SK-N-SH (cell line): Measurements from ENCODE around the gene SPIRE1. TPM values are rescaled to one million over a fixed set of nuclear protein-coding genes. Genes with fewer than 3 reads are reported as not detected.

Experiments
- CTCF ChIA-PET: fragments of 300-600, 350-600 bp; formaldehyde crosslinking; extraction: SDS; loops from one replicate; lab custom pipeline; 2021; lab: Yijun Ruan, JAX
- POLR2A ChIA-PET: fragments of 350-600 bp; sonication (Branson Sonifier 250); formaldehyde crosslinking; extraction: SDS; loops from one replicate; lab custom pipeline; 2020; ENCODE audit warnings: antibody characterized with exemption, inconsistent platforms; lab: Yijun Ruan, JAX
- DNase-seq: peaks from one replicate; pipeline ENCODE4 v3.0.0; 2012
- H2AFZ ChIP-seq: fragments of 200-600 bp; sonication (generic); 2 replicates; pipeline ENCODE4 v1.8.1; 2016; ENCODE audit warnings: antibody characterized with exemption, mild to moderate bottlenecking, low read depth
- H3F3A ChIP-seq: fragments of 200-600 bp; sonication (generic); replicated peaks from 2 replicates; pipeline ENCODE3; 2016; ENCODE audit warnings: antibody characterized with exemption, mild to moderate bottlenecking; ENCODE audit not compliant: insufficient read depth
- H3K27ac ChIP-seq, 2 experiments: fragments of 200-500 bp in 1 of 2; fragments of 200-600 bp in 1 of 2; sonication (Bioruptor generic) in 1 of 2; sonication (generic), shearing (Covaris generic) in 1 of 2; 2 replicates each; pipeline versions ENCODE4 v1.5.1 to v1.6.1; 2014 to 2016; ENCODE audit warnings: low read depth in 2 of 2, inconsistent platforms in 1 of 2, low read length in 1 of 2, mild to moderate bottlenecking in 1 of 2, mixed read lengths in 1 of 2
- H3K27me3 ChIP-seq: fragments of 200-600 bp; sonication (generic), shearing (Covaris generic); 2 replicates; pipeline ENCODE4 v1.6.1; 2016; ENCODE audit warnings: mixed run types; ENCODE audit not compliant: insufficient read depth
- H3K36me3 ChIP-seq, 2 experiments: fragments of 200-500 bp in 1 of 2; fragments of 200-600 bp in 1 of 2; sonication (Bioruptor generic) in 1 of 2; sonication (generic) in 1 of 2; replicated peaks in 1 of 2; 2 replicates each; pipeline versions ENCODE3 to v1.5.1; 2014 to 2016; ENCODE audit warnings: low read length in 1 of 2, mild to moderate bottlenecking in 1 of 2; ENCODE audit not compliant: insufficient read depth in 2 of 2, control insufficient read depth in 1 of 2
- H3K4me1 ChIP-seq, 2 experiments: fragments of 200-500 bp in 1 of 2; fragments of 200-600 bp in 1 of 2; sonication (Bioruptor generic) in 1 of 2; sonication (generic), shearing (Covaris generic) in 1 of 2; 2 replicates each; pipeline versions ENCODE4 v1.5.1 to v1.6.1; 2014 to 2016; ENCODE audit warnings: low read depth in 1 of 2, low read length in 1 of 2, mixed run types in 1 of 2; ENCODE audit not compliant: insufficient read depth in 2 of 2, control insufficient read depth in 1 of 2
- H3K4me2 ChIP-seq: fragments of 200-600 bp; sonication (generic), shearing (Covaris generic); 2 replicates; pipeline ENCODE4 v1.6.1; 2017; ENCODE audit warnings: mixed run types
- H3K4me3 ChIP-seq, 2 experiments: fragments of 200-500 bp in 1 of 2; fragments of 200-600 bp in 1 of 2; sonication (Bioruptor generic) in 1 of 2; sonication (generic), shearing (Covaris generic) in 1 of 2; 2 replicates each; pipeline versions ENCODE4 v1.5.1 to v1.8.1; 2014 to 2016; ENCODE audit warnings: low read depth in 2 of 2, inconsistent platforms in 1 of 2, low read length in 1 of 2, mild to moderate bottlenecking in 1 of 2, mixed read lengths in 1 of 2, moderate library complexity in 1 of 2
- H3K79me2 ChIP-seq: fragments of 200-600 bp; sonication (generic); 2 replicates; pipeline ENCODE4 v1.8.1; 2017; ENCODE audit warnings: mild to moderate bottlenecking; ENCODE audit not compliant: insufficient read depth
- H3K9ac ChIP-seq: fragments of 200-600 bp; sonication (generic); 2 replicates; pipeline ENCODE4 v1.6.1; 2017; ENCODE audit warnings: mixed run types
- H3K9me2 ChIP-seq: fragments of 200-600 bp; sonication (generic); 2 replicates; pipeline ENCODE4 v1.6.1; 2017; ENCODE audit warnings: mixed run types
- H3K9me3 ChIP-seq: fragments of 200-600 bp; sonication (generic); 2 replicates; pipeline ENCODE4 v1.6.1; 2017; ENCODE audit warnings: mixed run types, mild to moderate bottlenecking, moderate library complexity
- H4K20me1 ChIP-seq: fragments of 200-600 bp; sonication (generic); 2 replicates; pipeline ENCODE4 v1.6.1; 2017; ENCODE audit warnings: mild to moderate bottlenecking, mixed run types; ENCODE audit not compliant: insufficient read depth
- CTCF ChIP-seq: fragments of 200-600 bp; sonication (generic); IDR thresholded peaks from 2 replicates; pipeline ENCODE4 v1.6.1; 2017; ENCODE audit warnings: antibody characterized with exemption, mild to moderate bottlenecking, moderate library complexity
- FOSL2 ChIP-seq: IDR thresholded peaks from 2 replicates; pipeline ENCODE4 v1.4.0; 2012; ENCODE audit warnings: low read depth, mild to moderate bottlenecking, moderate library complexity, borderline replicate concordance
- GABPA ChIP-seq: IDR thresholded peaks from 2 replicates; pipeline ENCODE4 v1.4.0; 2012; ENCODE audit warnings: low read depth, mild to moderate bottlenecking
- GATA2 ChIP-seq: sonication (generic); formaldehyde crosslinking; IDR thresholded peaks from 2 replicates; pipeline ENCODE4 v1.5.0; 2020; ENCODE audit warnings: mild to moderate bottlenecking, missing genetic modification reagents
- IRF3 ChIP-seq: fragments of 150-350 bp; IDR thresholded peaks from 2 replicates; pipeline ENCODE4 v1.6.1; 2016; ENCODE audit warnings: mild to moderate bottlenecking, low read depth, low read length
- JUND ChIP-seq: IDR thresholded peaks from 2 replicates; pipeline ENCODE4 v1.4.0; 2012
- MEF2A ChIP-seq: IDR thresholded peaks from 2 replicates; pipeline ENCODE4 v1.4.0; 2012; ENCODE audit warnings: low read depth, borderline replicate concordance
- MXI1 ChIP-seq: IDR thresholded peaks from 2 replicates; pipeline ENCODE4 v1.6.1; 2012; ENCODE audit warnings: mild to moderate bottlenecking, low read depth, low read length, improper control_type of control experiment
- NRF1 ChIP-seq: IDR thresholded peaks from 2 replicates; pipeline ENCODE4 v1.6.1; 2012; ENCODE audit warnings: low read depth, mild to moderate bottlenecking, low read length
- PBX3 ChIP-seq: IDR thresholded peaks from 2 replicates; pipeline ENCODE4; 2012
- RAD21 ChIP-seq: IDR thresholded peaks from 2 replicates; pipeline ENCODE4 v1.6.1; 2012; ENCODE audit warnings: mild to moderate bottlenecking, low read length
- REST ChIP-seq: IDR thresholded peaks from 2 replicates; pipeline ENCODE4 v1.6.1; 2012; ENCODE audit warnings: mild to moderate bottlenecking, low read depth, low read length, moderate library complexity
- RFX5 ChIP-seq: IDR thresholded peaks from 2 replicates; pipeline ENCODE4 v1.6.1; 2012; ENCODE audit warnings: mild to moderate bottlenecking, improper control_type of control experiment, low read length
- RXRA ChIP-seq: IDR thresholded peaks from 2 replicates; pipeline ENCODE4 v1.4.0; 2012; ENCODE audit warnings: low read depth, mild to moderate bottlenecking, borderline replicate concordance
- SIN3A ChIP-seq: IDR thresholded peaks from 2 replicates; pipeline ENCODE4 v1.6.1; 2012; ENCODE audit warnings: low read depth, mild to moderate bottlenecking, low read length, moderate library complexity, borderline replicate concordance
- TAF1 ChIP-seq: IDR thresholded peaks from 2 replicates; pipeline ENCODE4 v1.6.1; 2012; ENCODE audit warnings: low read depth, mild to moderate bottlenecking, low read length, moderate library complexity, borderline replicate concordance
- TCF12 ChIP-seq: IDR thresholded peaks from 2 replicates; pipeline ENCODE4 v1.4.0; 2012
- TEAD4 ChIP-seq: IDR thresholded peaks from 2 replicates; pipeline ENCODE4 v1.4.0; 2012; ENCODE audit warnings: mild to moderate bottlenecking, borderline replicate concordance; ENCODE audit not compliant: insufficient read depth
- USF1 ChIP-seq: IDR thresholded peaks from 2 replicates; pipeline ENCODE4 v1.4.0; 2012; ENCODE audit warnings: low read depth, borderline replicate concordance
- USF2 ChIP-seq: fragments of 150-350 bp; IDR thresholded peaks from 2 replicates; pipeline ENCODE4 v1.6.1; 2017; ENCODE audit warnings: antibody characterized with exemption, low read length, low read depth, borderline replicate concordance
- YY1 ChIP-seq: IDR thresholded peaks from 2 replicates; pipeline ENCODE4 v1.4.0; 2012; ENCODE audit warnings: low read depth, mild to moderate bottlenecking
- polyA plus RNA-seq, 3 experiments: library from polyadenylated mRNA; depleted of rRNA; stranded (reverse); fragments of >200 nt; gene quantifications; 2 replicates each; pipeline ENCODE4 v1.2.3, GENCODE V29; 2012

Gene SPIRE1
- polyA plus RNA-seq, 1 of the 3 experiments (the other 2 are of a cell fraction): 6.7 TPM

GRCh38 chr18:12597760-12598159 is 60.1 kb downstream of the SPIRE1 start (continued):
- no peak for TF ChIP-seq IRF3
- no peak for TF ChIP-seq RAD21
- TF ChIP-seq MXI1: no peak
- TF ChIP-seq USF1: no peak; the same call in 1 of the 2 replicates
- no peak for TF ChIP-seq CTCF

- H3K9me3 ChIP-seq: no peaks in the 10 kb centered on the region
- peaks cover 6 to 17% of the 10 kb centered on the region in 2 experiments; a peak in 3 of 4 replicates for H3K4me1 ChIP-seq
- no peaks in the 10 kb centered on the region for H3K9me2 ChIP-seq
- no peaks in the 10 kb centered on the region for H4K20me1 ChIP-seq
- ChIA-PET CTCF (no interaction called here), POLR2A (no interaction called here)
- peak overlapping the region in 1 of 2 experiments; percentile 2; a peak in 1 of 4 replicates for H3K27ac ChIP-seq
- H3F3A ChIP-seq: peaks cover 25% of the 10 kb centered on the region
- H3K4me3 ChIP-seq: no peak overlapping the region
- TF ChIP-seq RXRA (no peak), JUND (no peak), USF2 (no peak), YY1 (no peak), PBX3 (no peak), SIN3A (no peak), RAD21 (no peak), MEF2A (no peak), FOSL2 (no peak), REST (no peak), RFX5 (no peak), TEAD4 (no peak), TAF1 (no peak), NRF1 (no peak), GABPA (no peak), GATA2 (CRISPR knock-in tag) (no peak), TCF12 (no peak)
- H3K36me3 ChIP-seq: no peaks in the 10 kb centered on the region
- H3K27me3 ChIP-seq: no peaks in the 10 kb centered on the region
- H3K79me2 ChIP-seq: peaks cover 50% of the 10 kb centered on the region
- no peak overlapping the region for H2AFZ ChIP-seq
- no peak overlapping the region for H3K4me2 ChIP-seq
- no peak overlapping the region for H3K9ac ChIP-seq
- no peak for DNase-seq
These were observed 62.2 kb downstream of the SPIRE1 start for GRCh38 chr18:12595571-12596255.
